NT2/D1 (cell line): Measurements from ENCODE around the gene OSBPL3.

Experiments
- DNase-seq: peaks from one replicate; pipeline ENCODE4 v3.0.0-alpha.2; 2011; ENCODE audit warnings: low read depth, low spot score
- H3K27me3 ChIP-seq: 2 replicates; pipeline ENCODE4 v1.6.0; 2011; ENCODE audit warnings: mild to moderate bottlenecking; ENCODE audit not compliant: insufficient read length, insufficient read depth
- H3K36me3 ChIP-seq: 2 replicates; pipeline ENCODE4 v1.6.1; 2011; ENCODE audit warnings: mild to moderate bottlenecking, low read length, mixed read lengths; ENCODE audit not compliant: insufficient read depth, insufficient read length
- H3K4me1 ChIP-seq: 2 replicates; pipeline ENCODE4 v1.5.1; 2011; ENCODE audit not compliant: insufficient read depth, insufficient read length
- H3K4me3 ChIP-seq: 2 replicates; pipeline ENCODE4 v1.5.1; 2011; ENCODE audit warnings: low read depth; ENCODE audit not compliant: insufficient read length
- H3K9ac ChIP-seq: 2 replicates; pipeline ENCODE4 v1.6.0; 2011; ENCODE audit warnings: low read depth; ENCODE audit not compliant: insufficient read length
- H3K9me3 ChIP-seq: 2 replicates; pipeline ENCODE4 v1.5.1; 2011; ENCODE audit warnings: mild to moderate bottlenecking, low read length; ENCODE audit not compliant: insufficient read depth
- SUZ12 ChIP-seq: IDR thresholded peaks from 2 replicates; pipeline ENCODE4 v1.6.1; 2011; ENCODE audit not compliant: insufficient read length, insufficient read depth; ENCODE audit errors: extremely low read depth
- YY1 ChIP-seq: IDR thresholded peaks from 2 replicates; pipeline ENCODE4 v1.6.1; 2011; ENCODE audit not compliant: insufficient read length, insufficient read depth
- ZNF274 ChIP-seq: IDR thresholded peaks from 2 replicates; pipeline ENCODE4 v1.6.1; 2011; ENCODE audit warnings: mild to moderate bottlenecking, low read depth, low read length

The OSBPL3 gene

GRCh38 chr7:24821045-24821753 is 158.8 kb downstream of the OSBPL3 start:
- peaks cover 18% of the 10 kb centered on the region for H3K36me3 ChIP-seq
- peaks cover 2% of the 10 kb centered on the region for H3K4me1 ChIP-seq
- H3K27me3 ChIP-seq = no peaks in the 10 kb centered on the region
- H3K9ac ChIP-seq = no peak overlapping the region
- no peaks in the 10 kb centered on the region for H3K9me3 ChIP-seq
- H3K4me3 ChIP-seq = no peak overlapping the region
- no peak for DNase-seq
- TF ChIP-seq ZNF274 (no peak), YY1 (no peak), SUZ12 (no peak)

- no peak overlapping the region for H3K9ac ChIP-seq
- no peak overlapping the region for H3K4me3 ChIP-seq
- H3K27me3 ChIP-seq = no peaks in the 10 kb centered on the region
- no peak for DNase-seq
- peaks cover 20% of the 10 kb centered on the region for H3K36me3 ChIP-seq
- no peaks in the 10 kb centered on the region for H3K9me3 ChIP-seq
- TF ChIP-seq ZNF274 (no peak), YY1 (no peak), SUZ12 (no peak)
- H3K4me1 ChIP-seq = peaks cover 2% of the 10 kb centered on the region
Measured at GRCh38 chr7:24820730-24821044, 159.3 kb downstream of the OSBPL3 start.

GRCh38 chr7:24819916-24820689 is 159.9 kb downstream of the OSBPL3 start:
- H3K9me3 ChIP-seq = no peaks in the 10 kb centered on the region
- no peaks in the 10 kb centered on the region for H3K27me3 ChIP-seq
- peaks cover 2% of the 10 kb centered on the region for H3K4me1 ChIP-seq
- no peak overlapping the region for H3K4me3 ChIP-seq
- peaks cover 26% of the 10 kb centered on the region for H3K36me3 ChIP-seq
- DNase-seq = peak; percentile 92
- no peak overlapping the region for H3K9ac ChIP-seq
- TF ChIP-seq YY1 (no peak), SUZ12 (no peak), ZNF274 (no peak)

GRCh38 chr7:24817339-24817738 is 162.6 kb downstream of the OSBPL3 start:
- TF ChIP-seq ZNF274 (no peak), YY1 (no peak), SUZ12 (no peak)
- DNase-seq = no peak
- Histone ChIP-seq H3K27me3 (no peaks in the 10 kb centered on the region), H3K36me3 (peaks cover 27% of the 10 kb centered on the region), H3K4me1 (peaks cover 2% of the 10 kb centered on the region), H3K9ac (no peak overlapping the region), H3K9me3 (no peaks in the 10 kb centered on the region), H3K4me3 (no peak overlapping the region)

- TF ChIP-seq SUZ12 (no peak), ZNF274 (no peak), YY1 (no peak)
- H3K9me3 ChIP-seq = no peaks in the 10 kb centered on the region
- DNase-seq = no peak
- no peak overlapping the region for H3K4me3 ChIP-seq
- H3K27me3 ChIP-seq = no peaks in the 10 kb centered on the region
- peaks cover 2% of the 10 kb centered on the region for H3K4me1 ChIP-seq
- no peak overlapping the region for H3K9ac ChIP-seq
- H3K36me3 ChIP-seq = peaks cover 27% of the 10 kb centered on the region
Measured at GRCh38 chr7:24816868-24817267, 163.1 kb downstream of the OSBPL3 start.

- Histone ChIP-seq H3K4me3 (no peak overlapping the region), H3K27me3 (no peaks in the 10 kb centered on the region), H3K9me3 (no peaks in the 10 kb centered on the region), H3K36me3 (peaks cover 51% of the 10 kb centered on the region), H3K4me1 (no peaks in the 10 kb centered on the region), H3K9ac (no peak overlapping the region)
- TF ChIP-seq YY1 (no peak), ZNF274 (no peak), SUZ12 (no peak)
- peak; percentile 35 for DNase-seq
Measured at GRCh38 chr7:24812305-24812945, 167.6 kb downstream of the OSBPL3 start.

- Histone ChIP-seq H3K36me3 (peaks cover 41% of the 10 kb centered on the region), H3K4me3 (no peak overlapping the region), H3K9me3 (no peaks in the 10 kb centered on the region), H3K27me3 (no peaks in the 10 kb centered on the region), H3K4me1 (peaks cover 2% of the 10 kb centered on the region), H3K9ac (no peak overlapping the region)
- no peak for DNase-seq
- no peak for TF ChIP-seq YY1
- no peak for TF ChIP-seq ZNF274
- TF ChIP-seq SUZ12 = no peak
Measured at GRCh38 chr7:24808518-24808917, 171.5 kb downstream of the OSBPL3 start.
